Measurements from ENCODE around the gene MYCBP2.
"Not testable (repeated sequence)": the region's sequence is repeated elsewhere in the genome, so short reads cannot be mapped to it uniquely, and the experiment has no call there.

The MYCBP2 gene

GRCh38 chr13:77300176-77301037 lies 26.5 kb downstream of the MYCBP2 start:
- no peaks in the 10 kb centered on the region for H3K4me1 ChIP-seq (ENCODE audit: insufficient read depth, insufficient read length)
- DNase-seq (ENCODE audit: low read depth, low spot score) = no peak
- no peaks in the 10 kb centered on the region for H3K27me3 ChIP-seq (ENCODE audit: insufficient read depth, insufficient read length)
- no peak overlapping the region for H3K9ac ChIP-seq (ENCODE audit: insufficient read length, low read depth)
- peaks cover 4% of the 10 kb centered on the region for H3K36me3 ChIP-seq (ENCODE audit: insufficient read depth, insufficient read length, low read length)
- H3K9me3 ChIP-seq (ENCODE audit: insufficient read depth, low read length) = no peaks in the 10 kb centered on the region
- TF ChIP-seq YY1 (IDR thresholded peaks at IDR 0.05; ENCODE audit: insufficient read depth, insufficient read length) (no peak), ZNF274 (IDR thresholded peaks at IDR 0.05; ENCODE audit: low read depth, low read length) (no peak), SUZ12 (IDR thresholded peaks at IDR 0.05; ENCODE audit: extremely low read depth, insufficient read depth, insufficient read length) (no peak)
- H3K4me3 ChIP-seq (ENCODE audit: insufficient read length, low read depth) = no peak overlapping the region

GRCh38 chr13:77299587-77299986 lies 27.3 kb downstream of the MYCBP2 start:
- H3K9ac ChIP-seq (ENCODE audit: insufficient read length, low read depth) = no peak overlapping the region
- H3K36me3 ChIP-seq (ENCODE audit: insufficient read depth, insufficient read length, low read length) = peaks cover 4% of the 10 kb centered on the region
- no peaks in the 10 kb centered on the region for H3K27me3 ChIP-seq (ENCODE audit: insufficient read depth, insufficient read length)
- DNase-seq (ENCODE audit: low read depth, low spot score) = no peak
- no peaks in the 10 kb centered on the region for H3K4me1 ChIP-seq (ENCODE audit: insufficient read depth, insufficient read length)
- no peaks in the 10 kb centered on the region for H3K9me3 ChIP-seq (ENCODE audit: insufficient read depth, low read length)
- H3K4me3 ChIP-seq (ENCODE audit: insufficient read length, low read depth) = no peak overlapping the region
- TF ChIP-seq SUZ12 (IDR thresholded peaks at IDR 0.05; ENCODE audit: extremely low read depth, insufficient read depth, insufficient read length) = no peak
- no peak for TF ChIP-seq YY1 (IDR thresholded peaks at IDR 0.05; ENCODE audit: insufficient read depth, insufficient read length)
- no peak for TF ChIP-seq ZNF274 (IDR thresholded peaks at IDR 0.05; ENCODE audit: low read depth, low read length)

GRCh38 chr13:77298426-77298825 lies 28.5 kb downstream of the MYCBP2 start:
- DNase-seq (ENCODE audit: low read depth, low spot score) = no peak
- Histone ChIP-seq H3K36me3 (ENCODE audit: insufficient read depth, insufficient read length, low read length) (peaks cover 4% of the 10 kb centered on the region), H3K9ac (ENCODE audit: insufficient read length, low read depth) (no peak overlapping the region), H3K9me3 (ENCODE audit: insufficient read depth, low read length) (no peaks in the 10 kb centered on the region), H3K4me3 (ENCODE audit: insufficient read length, low read depth) (no peak overlapping the region), H3K4me1 (ENCODE audit: insufficient read depth, insufficient read length) (no peaks in the 10 kb centered on the region), H3K27me3 (ENCODE audit: insufficient read depth, insufficient read length) (no peaks in the 10 kb centered on the region)
- TF ChIP-seq YY1 (IDR thresholded peaks at IDR 0.05; ENCODE audit: insufficient read depth, insufficient read length) = no peak
- no peak for TF ChIP-seq SUZ12 (IDR thresholded peaks at IDR 0.05; ENCODE audit: extremely low read depth, insufficient read depth, insufficient read length)
- TF ChIP-seq ZNF274 (IDR thresholded peaks at IDR 0.05; ENCODE audit: low read depth, low read length) = no peak

GRCh38 chr13:77291774-77292173 lies 35.1 kb downstream of the MYCBP2 start:
- TF ChIP-seq ZNF274 (IDR thresholded peaks at IDR 0.05; ENCODE audit: low read depth, low read length) (no peak), YY1 (IDR thresholded peaks at IDR 0.05; ENCODE audit: insufficient read depth, insufficient read length) (no peak), SUZ12 (IDR thresholded peaks at IDR 0.05; ENCODE audit: extremely low read depth, insufficient read depth, insufficient read length) (no peak)
- H3K36me3 ChIP-seq (ENCODE audit: insufficient read depth, insufficient read length, low read length) = peaks cover 12% of the 10 kb centered on the region
- H3K9me3 ChIP-seq (ENCODE audit: insufficient read depth, low read length) = no peaks in the 10 kb centered on the region
- no peak for DNase-seq (ENCODE audit: low read depth, low spot score)
- H3K4me3 ChIP-seq (ENCODE audit: insufficient read length, low read depth) = no peak overlapping the region
- no peak overlapping the region for H3K9ac ChIP-seq (ENCODE audit: insufficient read length, low read depth)
- H3K27me3 ChIP-seq (ENCODE audit: insufficient read depth, insufficient read length) = no peaks in the 10 kb centered on the region
- no peaks in the 10 kb centered on the region for H3K4me1 ChIP-seq (ENCODE audit: insufficient read depth, insufficient read length)

GRCh38 chr13:77290342-77290741 lies 36.6 kb downstream of the MYCBP2 start:
- H3K4me1 ChIP-seq (ENCODE audit: insufficient read depth, insufficient read length) = no peaks in the 10 kb centered on the region
- H3K36me3 ChIP-seq (ENCODE audit: insufficient read depth, insufficient read length, low read length) = peaks cover 9% of the 10 kb centered on the region
- no peak overlapping the region for H3K9ac ChIP-seq (ENCODE audit: insufficient read length, low read depth)
- no peak for DNase-seq (ENCODE audit: low read depth, low spot score)
- no peak overlapping the region for H3K4me3 ChIP-seq (ENCODE audit: insufficient read length, low read depth)
- H3K27me3 ChIP-seq (ENCODE audit: insufficient read depth, insufficient read length) = no peaks in the 10 kb centered on the region
- no peaks in the 10 kb centered on the region for H3K9me3 ChIP-seq (ENCODE audit: insufficient read depth, low read length)
- TF ChIP-seq SUZ12 (IDR thresholded peaks at IDR 0.05; ENCODE audit: extremely low read depth, insufficient read depth, insufficient read length) (no peak), ZNF274 (IDR thresholded peaks at IDR 0.05; ENCODE audit: low read depth, low read length) (no peak), YY1 (IDR thresholded peaks at IDR 0.05; ENCODE audit: insufficient read depth, insufficient read length) (no peak)

- H3K9me3 ChIP-seq (ENCODE audit: insufficient read depth, low read length) = no peaks in the 10 kb centered on the region
- no peak overlapping the region for H3K9ac ChIP-seq (ENCODE audit: insufficient read length, low read depth)
Measured at GRCh38 chr13:77289851-77290250, 37.0 kb downstream of the MYCBP2 start.

GRCh38 chr13:77285632-77286031 lies 41.3 kb downstream of the MYCBP2 start:
- not testable (repeated sequence) for H3K36me3 ChIP-seq (ENCODE audit: insufficient read depth, insufficient read length, low read length); H3K9me3 ChIP-seq (ENCODE audit: insufficient read depth, low read length); H3K4me3 ChIP-seq (ENCODE audit: insufficient read length, low read depth); H3K4me1 ChIP-seq (ENCODE audit: insufficient read depth, insufficient read length); DNase-seq (ENCODE audit: low read depth, low spot score); H3K9ac ChIP-seq (ENCODE audit: insufficient read length, low read depth); H3K27me3 ChIP-seq (ENCODE audit: insufficient read depth, insufficient read length)

More at GRCh38 chr13:77289851-77290250, 37.0 kb downstream of the MYCBP2 start:
- Histone ChIP-seq H3K4me1 (ENCODE audit: insufficient read depth, insufficient read length) (no peaks in the 10 kb centered on the region), H3K36me3 (ENCODE audit: insufficient read depth, insufficient read length, low read length) (peaks cover 9% of the 10 kb centered on the region), H3K4me3 (ENCODE audit: insufficient read length, low read depth) (no peak overlapping the region), H3K27me3 (ENCODE audit: insufficient read depth, insufficient read length) (no peaks in the 10 kb centered on the region)
- TF ChIP-seq ZNF274 (IDR thresholded peaks at IDR 0.05; ENCODE audit: low read depth, low read length) (no peak), YY1 (IDR thresholded peaks at IDR 0.05; ENCODE audit: insufficient read depth, insufficient read length) (no peak), SUZ12 (IDR thresholded peaks at IDR 0.05; ENCODE audit: extremely low read depth, insufficient read depth, insufficient read length) (no peak)
- DNase-seq (ENCODE audit: low read depth, low spot score) = no peak
